Measurements from ENCODE around the gene ATP6V1G1.
"Not testable (repeated sequence)": the region's sequence is repeated elsewhere in the genome, so short reads cannot be mapped to it uniquely, and the experiment has no call there.

The ATP6V1G1 gene

GRCh38 chr9:114587345-114588202, at the start of gene ATP6V1G1:
TSS of gene ATP6V1G1 (plus strand) at chr9:114587769. CDS start at chr9:114587839, 70 bp downstream.
- peak; percentile 99 for DNase-seq

DNA sequence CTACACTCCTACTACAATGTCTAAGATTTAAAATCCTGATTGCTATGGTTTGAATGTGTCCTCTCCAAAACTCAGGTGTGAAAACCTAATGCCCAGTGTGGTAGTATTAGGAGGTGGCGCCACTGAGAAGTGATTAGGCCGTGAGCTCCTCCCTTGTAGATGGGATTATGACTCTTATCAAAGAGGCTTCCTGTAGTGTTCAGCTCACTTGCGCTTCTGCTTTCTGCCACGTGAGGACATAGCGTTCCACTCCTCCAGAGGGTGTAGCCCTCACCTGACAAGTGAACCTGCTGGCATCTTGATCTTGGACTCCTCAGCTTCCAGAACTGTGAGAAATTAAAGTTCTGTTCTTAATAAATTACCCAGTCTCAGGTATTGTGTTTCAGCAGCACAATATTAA, 49.3 kb upstream of the ATP6V1G1 start:
- no peak for DNase-seq

GRCh38 chr9:114539701-114540380, 47.7 kb upstream of the ATP6V1G1 start:
- DNase-seq: no peak

GRCh38 chr9:114545055-114545454, 42.5 kb upstream of the ATP6V1G1 start:
- DNase-seq: no peak

GRCh38 chr9:114546851-114547250, 40.7 kb upstream of the ATP6V1G1 start:
- no peak for DNase-seq

DNA sequence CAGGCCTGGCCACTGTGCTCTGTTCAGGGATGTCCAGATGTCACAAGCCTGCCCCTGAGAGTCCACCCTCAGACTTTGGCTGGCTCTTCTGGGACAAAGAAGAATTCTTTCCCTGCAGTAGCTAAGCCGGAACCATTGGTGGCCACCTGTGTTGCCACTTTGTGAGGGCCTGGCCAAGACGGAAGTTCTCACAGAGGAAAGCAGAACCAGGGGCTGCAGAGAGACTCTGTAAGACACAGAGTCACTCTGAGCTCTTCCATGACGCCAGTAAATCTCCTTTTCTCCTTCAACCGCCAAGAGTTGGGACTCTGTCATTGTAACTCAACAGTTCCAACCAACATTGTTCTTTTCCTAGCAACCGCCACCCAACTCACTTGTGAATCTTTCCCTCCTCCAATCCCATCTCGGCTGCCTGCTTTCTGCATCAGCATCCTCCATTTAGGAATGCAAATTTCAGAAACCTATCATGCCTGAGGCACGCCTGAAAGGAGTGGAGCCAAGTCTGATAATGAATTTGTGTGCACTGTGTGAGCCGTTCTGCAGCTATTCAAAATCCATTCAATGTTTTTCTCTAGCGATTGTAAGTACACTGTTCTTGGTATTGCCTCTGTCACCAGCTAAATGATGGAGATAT, 37.8 kb upstream of the ATP6V1G1 start:
- peak; percentile 68 for DNase-seq

GRCh38 chr9:114551750-114552685, 35.6 kb upstream of the ATP6V1G1 start:
- DNase-seq: peak; percentile 98

- no peak for DNase-seq
These were observed 34.9 kb upstream of the ATP6V1G1 start for GRCh38 chr9:114552706-114553105.

GRCh38 chr9:114553202-114553601, 34.4 kb upstream of the ATP6V1G1 start:
- DNase-seq: no peak

DNA sequence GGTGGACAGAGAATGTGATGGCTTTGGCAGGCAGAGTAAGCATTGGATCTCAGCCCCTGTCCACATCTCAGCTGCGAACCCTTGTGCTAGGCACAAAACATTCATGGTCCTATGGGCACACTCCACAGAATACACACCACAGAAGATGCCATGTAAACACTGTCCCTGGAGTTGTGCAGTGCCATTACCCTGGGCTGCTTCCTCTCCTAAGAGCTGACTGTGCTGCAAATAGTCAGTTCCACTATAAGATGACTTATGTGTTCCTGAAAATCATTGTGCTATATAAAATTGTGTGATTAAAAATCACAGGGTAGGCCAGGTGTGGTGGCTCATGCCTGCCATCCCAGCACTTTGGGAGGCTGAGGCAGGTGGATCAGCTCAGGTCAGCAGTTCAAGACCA, 31.9 kb upstream of the ATP6V1G1 start:
- no peak for DNase-seq

- no peak for DNase-seq
These were observed 29.4 kb upstream of the ATP6V1G1 start for GRCh38 chr9:114558027-114558675.

DNA sequence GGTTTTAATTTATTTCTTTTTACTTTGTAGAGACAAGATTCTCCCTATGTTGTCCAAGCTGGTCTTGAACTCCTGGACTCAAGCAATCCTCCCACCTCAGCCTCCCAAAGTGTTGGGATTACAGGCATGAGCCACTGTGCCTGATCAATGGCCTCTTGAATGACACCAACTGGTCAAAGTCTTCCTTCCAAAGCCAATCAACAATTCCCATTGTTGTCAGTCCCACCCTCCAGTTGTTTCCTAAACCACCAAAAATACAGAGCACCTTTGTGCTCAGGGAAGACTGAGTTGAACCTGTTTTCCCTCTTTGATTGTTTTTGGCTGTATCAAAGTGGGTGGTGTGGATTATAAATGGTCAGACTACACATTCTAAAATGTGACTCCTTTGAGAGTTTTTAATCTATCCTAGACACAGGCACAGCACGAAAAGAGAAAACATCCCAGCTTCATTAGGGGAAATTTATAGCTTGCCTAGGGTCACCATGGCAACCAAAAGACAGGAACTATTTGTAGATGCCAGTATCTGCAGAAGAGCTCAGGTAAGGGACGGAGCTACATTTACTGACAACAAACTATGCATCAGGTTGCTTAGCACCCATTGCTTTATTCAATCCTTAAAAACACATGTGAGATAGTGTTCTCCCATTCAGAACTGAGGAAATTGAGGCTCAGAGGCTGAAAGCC, 27.6 kb upstream of the ATP6V1G1 start:
- DNase-seq: no peak

DNA sequence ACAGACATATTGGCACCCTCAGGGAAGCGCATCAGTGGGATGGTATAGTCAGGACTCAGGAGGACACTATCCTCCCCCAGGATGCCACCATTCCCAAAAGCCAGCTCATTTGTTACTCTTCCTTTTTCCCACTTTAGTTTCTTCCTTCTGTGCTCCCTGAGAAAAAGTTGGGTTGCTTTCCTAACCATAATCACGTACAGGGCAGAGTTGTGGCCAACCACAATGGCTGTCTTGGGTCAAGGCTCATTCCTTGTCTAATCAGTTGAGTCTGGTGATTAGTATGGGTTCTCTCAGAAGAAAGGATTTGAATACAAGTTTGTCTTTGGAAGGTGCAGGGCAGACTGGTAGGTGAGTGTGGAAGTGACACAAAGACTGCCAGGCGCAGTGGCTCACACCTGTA, 26.6 kb upstream of the ATP6V1G1 start:
- no peak for DNase-seq

GRCh38 chr9:114561771-114562170, 25.8 kb upstream of the ATP6V1G1 start:
- DNase-seq: no peak

- DNase-seq: no peak
These were observed 22.4 kb upstream of the ATP6V1G1 start for GRCh38 chr9:114565204-114565603.

- DNase-seq: no peak
These were observed 16.8 kb upstream of the ATP6V1G1 start for GRCh38 chr9:114570742-114571141.

GRCh38 chr9:114571391-114571790, 16.2 kb upstream of the ATP6V1G1 start:
- DNase-seq: no peak

DNA sequence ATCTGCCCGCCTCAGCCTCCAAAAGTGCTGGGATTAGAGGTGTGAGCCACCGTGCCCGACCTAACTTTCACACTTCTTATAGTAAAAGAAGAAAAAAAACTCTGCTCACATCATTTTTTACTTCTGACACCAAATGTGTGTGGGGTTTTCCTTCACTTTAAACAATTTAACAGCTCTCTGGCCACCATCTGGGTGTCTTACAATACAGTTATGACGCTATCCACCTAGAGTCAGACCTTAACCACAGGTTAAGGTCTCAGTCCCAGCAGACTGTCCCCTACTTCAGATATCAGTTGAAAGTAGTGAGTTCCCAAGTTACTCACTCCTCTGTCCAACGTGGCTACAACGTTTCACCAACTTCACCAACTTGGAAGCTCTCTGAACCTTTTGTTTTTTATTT, 15.4 kb upstream of the ATP6V1G1 start:
- DNase-seq: no peak

GRCh38 chr9:114574438-114574837, 13.1 kb upstream of the ATP6V1G1 start:
- no peak for DNase-seq

GRCh38 chr9:114576779-114577178, 10.8 kb upstream of the ATP6V1G1 start:
- DNase-seq: not testable (repeated sequence)

DNA sequence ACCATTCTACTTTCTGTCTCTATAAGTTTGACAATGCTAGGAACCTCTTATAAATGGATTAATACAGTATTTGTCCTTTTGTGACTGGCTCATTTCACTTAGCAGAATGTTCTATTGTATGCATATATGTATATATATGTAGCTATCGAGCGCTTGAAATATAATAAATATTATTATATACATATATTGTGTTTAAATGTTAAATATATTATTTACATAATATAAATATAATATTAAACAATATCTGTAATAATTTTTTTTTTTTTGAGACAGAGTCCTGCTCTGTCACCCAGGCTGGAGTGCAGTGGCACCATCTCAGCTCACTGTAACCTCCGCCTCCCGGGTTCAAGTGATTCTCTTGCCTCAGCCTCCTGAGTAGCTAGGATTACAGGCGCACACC, 9.4 kb upstream of the ATP6V1G1 start:
- not testable (repeated sequence) for DNase-seq

Data from fibroblast of upper back skin (primary cell).